Measurements from ENCODE around the gene OR52E6.

OR52E6 gene

DNA sequence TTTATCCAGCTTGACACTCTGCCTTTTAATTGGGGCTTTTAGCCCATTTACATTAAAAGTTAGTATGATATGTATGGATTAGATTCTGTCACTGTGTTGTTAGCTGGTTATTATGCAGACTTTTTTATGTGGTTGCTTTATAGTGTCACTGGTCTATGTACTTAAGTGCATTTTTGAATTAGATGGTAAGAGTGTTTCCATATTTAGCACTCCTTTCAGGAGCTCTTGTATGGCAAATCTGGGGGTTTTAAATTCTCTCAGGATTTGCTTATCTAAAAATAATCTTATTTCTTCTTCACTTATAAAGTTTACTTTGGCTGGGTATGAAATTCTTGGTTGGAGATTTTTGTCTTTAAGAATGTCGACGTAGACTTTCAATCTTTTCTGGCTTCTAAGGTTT is 4.0 kb downstream of the OR52E6 start:
- Histone ChIP-seq H3K14ac (ENCODE audit: low read length) (no peak overlapping the region), H3K9ac (ENCODE audit: low read depth, low read length, poor library complexity) (no peak overlapping the region), H3K23ac (ENCODE audit: low read depth, low read length, poor library complexity) (no peak overlapping the region), H2AK5ac (ENCODE audit: low read depth, low read length) (no peak overlapping the region), H2AFZ (ENCODE audit: low read length) (no peak overlapping the region), H4K91ac (ENCODE audit: low read depth, low read length, poor library complexity) (no peak overlapping the region), H3K9me3 (replicated peaks in 1 of 2; ENCODE audit: control insufficient read depth in 2 of 2, insufficient read depth in 1 of 2, low read depth in 1 of 2, low read length in 2 of 2) (no peaks in the 10 kb centered on the region), H3K18ac (ENCODE audit: low read length) (no peak overlapping the region), H3K4ac (ENCODE audit: low read length) (no peak overlapping the region), H4K8ac (ENCODE audit: low read depth, low read length) (no peak overlapping the region), H2BK12ac (ENCODE audit: low read length) (no peak overlapping the region), H3K79me1 (ENCODE audit: low read depth, low read length) (no peaks in the 10 kb centered on the region), H2BK120ac (ENCODE audit: low read depth, low read length) (no peak overlapping the region), H3K36me3 (replicated peaks in 1 of 2; ENCODE audit: control insufficient read depth in 2 of 2, insufficient read depth in 2 of 2, low read length in 2 of 2) (no peaks in the 10 kb centered on the region), H3K4me3 (ENCODE audit: low read length in 2 of 2) (no peak overlapping the region), H3K4me2 (ENCODE audit: insufficient read depth, low read length, poor library complexity, severe bottlenecking) (no peak overlapping the region), H3K27ac (replicated peaks; ENCODE audit: low read length) (no peak overlapping the region), H3K4me1 (ENCODE audit: control insufficient read depth in 2 of 2, insufficient read depth in 1 of 2, low read depth in 1 of 2, low read length in 2 of 2) (no peaks in the 10 kb centered on the region), H3K27me3 (ENCODE audit: control insufficient read depth in 3 of 3, insufficient read depth in 3 of 3, low read depth in 1 of 3, low read length in 3 of 3) (no peaks in the 10 kb centered on the region), H2BK5ac (ENCODE audit: low read length) (no peak overlapping the region), H2BK15ac (ENCODE audit: low read length) (no peak overlapping the region)
- WGBS, 2 donors (ENCODE audit: extremely low coverage in 2 of 2, insufficient read length in 2 of 2, insufficient replicate concordance in 1 of 2), result no CpG with 5 or more reads among the region's 2 CpGs
- no peak for DNase-seq (ENCODE audit: low spot score)

GRCh38 chr11:5833446-5833845 is 8.3 kb downstream of the OR52E6 start:
- no peak overlapping the region for H2BK120ac ChIP-seq (ENCODE audit: low read depth, low read length)
- H3K4ac ChIP-seq (ENCODE audit: low read length), result no peak overlapping the region
- no peak overlapping the region for H3K23ac ChIP-seq (ENCODE audit: low read depth, low read length, poor library complexity)
- no peak for DNase-seq (ENCODE audit: low spot score)
- H2AFZ ChIP-seq (ENCODE audit: low read length), result no peak overlapping the region
- H3K27me3 ChIP-seq (ENCODE audit: control insufficient read depth in 3 of 3, insufficient read depth in 3 of 3, low read depth in 1 of 3, low read length in 3 of 3), result no peaks in the 10 kb centered on the region
- no peak overlapping the region for H4K91ac ChIP-seq (ENCODE audit: low read depth, low read length, poor library complexity)
- H3K4me3 ChIP-seq (ENCODE audit: low read length in 2 of 2), result no peak overlapping the region
- no peak overlapping the region for H3K9ac ChIP-seq (ENCODE audit: low read depth, low read length, poor library complexity)
- no peak overlapping the region for H3K4me2 ChIP-seq (ENCODE audit: insufficient read depth, low read length, poor library complexity, severe bottlenecking)
- no peak overlapping the region for H3K14ac ChIP-seq (ENCODE audit: low read length)
- H2AK5ac ChIP-seq (ENCODE audit: low read depth, low read length), result no peak overlapping the region
- H2BK5ac ChIP-seq (ENCODE audit: low read length), result no peak overlapping the region
- no peaks in the 10 kb centered on the region for H3K79me1 ChIP-seq (ENCODE audit: low read depth, low read length)
- no peaks in the 10 kb centered on the region for H3K9me3 ChIP-seq (replicated peaks in 1 of 2; ENCODE audit: control insufficient read depth in 2 of 2, insufficient read depth in 1 of 2, low read depth in 1 of 2, low read length in 2 of 2)
- WGBS, 2 donors (ENCODE audit: extremely low coverage in 2 of 2, insufficient read length in 2 of 2, insufficient replicate concordance in 1 of 2), result no CpG with 5 or more reads among the region's 2 CpGs
- no peak overlapping the region for H2BK15ac ChIP-seq (ENCODE audit: low read length)
- no peaks in the 10 kb centered on the region for H3K4me1 ChIP-seq (ENCODE audit: control insufficient read depth in 2 of 2, insufficient read depth in 1 of 2, low read depth in 1 of 2, low read length in 2 of 2)
- no peak overlapping the region for H4K8ac ChIP-seq (ENCODE audit: low read depth, low read length)
- no peaks in the 10 kb centered on the region for H3K36me3 ChIP-seq (replicated peaks in 1 of 2; ENCODE audit: control insufficient read depth in 2 of 2, insufficient read depth in 2 of 2, low read length in 2 of 2)
- no peak overlapping the region for H3K18ac ChIP-seq (ENCODE audit: low read length)
- no peak overlapping the region for H3K27ac ChIP-seq (replicated peaks; ENCODE audit: low read length)
- no peak overlapping the region for H2BK12ac ChIP-seq (ENCODE audit: low read length)

GRCh38 chr11:5831196-5831829 is 10.4 kb downstream of the OR52E6 start:
- no peak overlapping the region for H3K23ac ChIP-seq (ENCODE audit: low read depth, low read length, poor library complexity)
- H4K8ac ChIP-seq (ENCODE audit: low read depth, low read length), result no peak overlapping the region
- H2AFZ ChIP-seq (ENCODE audit: low read length), result peak overlapping the region; percentile 20
- DNase-seq (ENCODE audit: low spot score), result no peak
- no peaks in the 10 kb centered on the region for H3K36me3 ChIP-seq (replicated peaks in 1 of 2; ENCODE audit: control insufficient read depth in 2 of 2, insufficient read depth in 2 of 2, low read length in 2 of 2)
- no peak overlapping the region for H3K4me3 ChIP-seq (ENCODE audit: low read length in 2 of 2)
- no peak overlapping the region for H3K9ac ChIP-seq (ENCODE audit: low read depth, low read length, poor library complexity)
- no CpG with 5 or more reads among the region's 6 CpGs for WGBS, 2 donors (ENCODE audit: extremely low coverage in 2 of 2, insufficient read length in 2 of 2, insufficient replicate concordance in 1 of 2)
- no peak overlapping the region for H3K27ac ChIP-seq (replicated peaks; ENCODE audit: low read length)
- no peak overlapping the region for H2BK5ac ChIP-seq (ENCODE audit: low read length)
- no peak overlapping the region for H3K4ac ChIP-seq (ENCODE audit: low read length)
- H3K79me1 ChIP-seq (ENCODE audit: low read depth, low read length), result no peaks in the 10 kb centered on the region
- no peaks in the 10 kb centered on the region for H3K9me3 ChIP-seq (replicated peaks in 1 of 2; ENCODE audit: control insufficient read depth in 2 of 2, insufficient read depth in 1 of 2, low read depth in 1 of 2, low read length in 2 of 2)
- no peak overlapping the region for H2BK15ac ChIP-seq (ENCODE audit: low read length)
- H3K14ac ChIP-seq (ENCODE audit: low read length), result no peak overlapping the region
- H4K91ac ChIP-seq (ENCODE audit: low read depth, low read length, poor library complexity), result no peak overlapping the region
- no peak overlapping the region for H2BK120ac ChIP-seq (ENCODE audit: low read depth, low read length)
- H2AK5ac ChIP-seq (ENCODE audit: low read depth, low read length), result no peak overlapping the region
- no peak overlapping the region for H3K18ac ChIP-seq (ENCODE audit: low read length)
- no peaks in the 10 kb centered on the region for H3K27me3 ChIP-seq (ENCODE audit: control insufficient read depth in 3 of 3, insufficient read depth in 3 of 3, low read depth in 1 of 3, low read length in 3 of 3)
- H2BK12ac ChIP-seq (ENCODE audit: low read length), result no peak overlapping the region
- H3K4me2 ChIP-seq (ENCODE audit: insufficient read depth, low read length, poor library complexity, severe bottlenecking), result no peak overlapping the region
- H3K4me1 ChIP-seq (ENCODE audit: control insufficient read depth in 2 of 2, insufficient read depth in 1 of 2, low read depth in 1 of 2, low read length in 2 of 2), result no peaks in the 10 kb centered on the region

- H3K9me3 ChIP-seq (replicated peaks in 1 of 2; ENCODE audit: control insufficient read depth in 2 of 2, insufficient read depth in 1 of 2, low read depth in 1 of 2, low read length in 2 of 2), result no peaks in the 10 kb centered on the region
- H3K36me3 ChIP-seq (replicated peaks in 1 of 2; ENCODE audit: control insufficient read depth in 2 of 2, insufficient read depth in 2 of 2, low read length in 2 of 2), result no peaks in the 10 kb centered on the region
- no peak overlapping the region for H2BK120ac ChIP-seq (ENCODE audit: low read depth, low read length)
- H3K9ac ChIP-seq (ENCODE audit: low read depth, low read length, poor library complexity), result no peak overlapping the region
- H2AFZ ChIP-seq (ENCODE audit: low read length), result no peak overlapping the region
- no peak overlapping the region for H2BK15ac ChIP-seq (ENCODE audit: low read length)
- H3K4me1 ChIP-seq (ENCODE audit: control insufficient read depth in 2 of 2, insufficient read depth in 1 of 2, low read depth in 1 of 2, low read length in 2 of 2), result no peaks in the 10 kb centered on the region
- H2BK5ac ChIP-seq (ENCODE audit: low read length), result no peak overlapping the region
- H3K27ac ChIP-seq (replicated peaks; ENCODE audit: low read length), result no peak overlapping the region
- no peak overlapping the region for H3K4me2 ChIP-seq (ENCODE audit: insufficient read depth, low read length, poor library complexity, severe bottlenecking)
- H2AK5ac ChIP-seq (ENCODE audit: low read depth, low read length), result no peak overlapping the region
- H2BK12ac ChIP-seq (ENCODE audit: low read length), result no peak overlapping the region
- no peak for DNase-seq (ENCODE audit: low spot score)
- no peak overlapping the region for H4K91ac ChIP-seq (ENCODE audit: low read depth, low read length, poor library complexity)
- no peaks in the 10 kb centered on the region for H3K27me3 ChIP-seq (ENCODE audit: control insufficient read depth in 3 of 3, insufficient read depth in 3 of 3, low read depth in 1 of 3, low read length in 3 of 3)
- no peak overlapping the region for H4K8ac ChIP-seq (ENCODE audit: low read depth, low read length)
- no peak overlapping the region for H3K4me3 ChIP-seq (ENCODE audit: low read length in 2 of 2)
- H3K18ac ChIP-seq (ENCODE audit: low read length), result no peak overlapping the region
- WGBS, 2 donors (ENCODE audit: extremely low coverage in 2 of 2, insufficient read length in 2 of 2, insufficient replicate concordance in 1 of 2), result no CpG with 5 or more reads among the region's 1 CpG
- H3K14ac ChIP-seq (ENCODE audit: low read length), result no peak overlapping the region
- H3K79me1 ChIP-seq (ENCODE audit: low read depth, low read length), result no peaks in the 10 kb centered on the region
- H3K23ac ChIP-seq (ENCODE audit: low read depth, low read length, poor library complexity), result no peak overlapping the region
- no peak overlapping the region for H3K4ac ChIP-seq (ENCODE audit: low read length)
These were observed 23.3 kb downstream of the OR52E6 start for GRCh38 chr11:5818245-5818886.

All from neuronal stem cell (in vitro differentiated cells).